HCEC 1CT (cell line): ENCODE measurements around the gene SAC3D1.

Experiments used
- DNase-seq: peaks from one replicate; pipeline ENCODE4 v3.0.0-alpha.2; 2017

The SAC3D1 gene

DNA sequence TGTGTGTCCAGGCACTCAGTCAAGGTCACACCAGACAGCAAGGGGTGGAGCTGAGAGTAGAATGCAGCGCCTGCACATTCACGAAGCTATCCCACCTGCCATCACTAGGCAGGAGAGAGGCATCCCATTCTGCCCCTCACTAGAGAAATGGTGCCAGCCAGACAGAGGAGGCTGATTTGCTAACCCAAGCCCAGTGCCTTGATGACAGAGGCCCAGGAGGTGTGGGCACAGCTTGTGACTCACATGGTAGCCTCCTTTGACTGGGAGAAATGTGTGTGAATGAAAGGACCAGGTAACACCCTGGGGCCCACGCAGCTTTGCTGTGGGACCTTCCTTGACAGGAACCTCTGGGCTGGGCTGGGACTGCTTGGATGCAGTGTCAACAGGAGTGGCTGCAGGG lies 22.5 kb downstream of the SAC3D1 start:
- DNase-seq: no peak

DNA sequence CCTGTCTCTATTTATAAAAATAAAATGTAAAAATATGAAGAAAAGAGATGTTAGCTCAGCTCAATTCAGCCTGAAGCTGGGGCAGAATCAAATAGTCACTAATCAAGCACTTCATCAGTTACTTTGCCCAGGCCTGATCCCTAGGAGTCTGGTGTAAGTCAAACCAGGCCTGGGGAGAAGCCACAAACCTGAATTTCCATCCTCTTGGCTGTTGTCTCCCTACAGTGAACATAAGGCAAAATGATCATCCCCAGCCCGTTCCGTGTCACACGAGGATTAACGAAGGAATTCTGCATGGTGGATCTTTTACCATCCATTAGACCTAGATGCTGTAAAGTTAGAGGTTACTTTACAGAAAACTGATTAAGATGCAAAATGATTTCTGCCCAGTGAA lies 23.8 kb downstream of the SAC3D1 start:
- no peak for DNase-seq

DNA sequence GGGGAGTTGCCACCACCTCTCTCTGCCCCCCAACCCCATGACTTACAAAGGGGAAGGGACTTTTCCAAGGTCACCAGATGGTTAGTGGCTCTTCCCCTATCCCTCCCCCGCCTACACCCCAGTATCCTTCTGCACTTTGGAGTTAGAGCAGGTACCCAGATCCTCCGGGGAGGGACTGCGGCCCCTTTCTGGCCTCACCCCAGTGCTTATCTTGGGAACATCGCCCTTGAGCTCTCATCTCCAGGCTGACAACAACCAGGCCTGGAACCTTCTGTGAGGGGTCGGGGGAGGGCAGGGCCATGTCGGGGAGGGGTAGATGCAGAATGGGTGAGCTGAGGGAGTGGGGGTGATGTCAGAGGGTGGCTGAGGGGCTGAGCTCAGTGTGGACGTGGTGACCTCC lies 24.8 kb downstream of the SAC3D1 start:
- no peak for DNase-seq

DNA sequence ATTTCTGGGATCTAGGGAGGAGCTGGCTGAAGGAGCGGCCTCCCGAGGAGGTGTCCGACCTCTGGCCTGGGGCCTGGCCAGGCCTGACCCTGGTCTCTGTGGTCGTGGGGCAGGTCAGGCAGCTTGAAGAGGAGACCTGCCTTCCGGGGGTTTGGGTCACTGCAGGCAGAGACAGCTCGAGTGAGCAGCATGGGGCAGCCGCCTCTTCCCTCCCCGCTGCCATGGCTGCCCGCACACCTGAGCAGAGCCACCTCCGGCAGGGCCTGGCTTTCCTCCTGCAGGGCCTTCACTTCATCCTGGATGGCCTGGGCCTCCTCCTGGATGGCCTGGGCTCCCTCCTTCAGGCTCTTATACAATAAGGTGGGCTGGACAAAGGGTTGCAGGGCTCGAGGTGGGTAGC lies 25.3 kb downstream of the SAC3D1 start:
- DNase-seq: no peak

DNA sequence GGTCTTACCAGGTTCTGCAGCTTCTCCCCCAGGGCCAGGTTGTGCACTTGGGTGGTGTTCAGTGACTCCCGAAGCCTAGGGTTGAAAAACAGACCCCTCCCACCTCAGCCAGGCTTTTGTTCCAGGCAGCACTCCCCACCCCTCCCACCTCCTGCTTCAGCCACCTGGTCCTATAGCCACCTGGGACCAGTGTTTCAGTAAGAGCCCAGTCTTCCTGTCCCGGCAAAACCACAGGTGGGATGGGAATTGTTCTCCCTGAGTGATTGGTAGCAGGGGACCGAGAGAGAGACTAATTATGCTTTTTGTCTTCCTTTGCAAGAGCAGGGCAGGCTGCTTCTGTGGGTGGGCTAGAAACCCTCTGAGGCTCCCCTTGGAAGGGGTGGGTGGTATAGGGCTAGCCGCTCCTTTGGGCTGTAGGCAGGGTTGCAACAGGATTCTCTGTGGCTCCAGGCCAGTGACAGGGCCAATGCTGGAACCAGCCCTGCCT lies 25.8 kb downstream of the SAC3D1 start:
- DNase-seq: no peak

DNA sequence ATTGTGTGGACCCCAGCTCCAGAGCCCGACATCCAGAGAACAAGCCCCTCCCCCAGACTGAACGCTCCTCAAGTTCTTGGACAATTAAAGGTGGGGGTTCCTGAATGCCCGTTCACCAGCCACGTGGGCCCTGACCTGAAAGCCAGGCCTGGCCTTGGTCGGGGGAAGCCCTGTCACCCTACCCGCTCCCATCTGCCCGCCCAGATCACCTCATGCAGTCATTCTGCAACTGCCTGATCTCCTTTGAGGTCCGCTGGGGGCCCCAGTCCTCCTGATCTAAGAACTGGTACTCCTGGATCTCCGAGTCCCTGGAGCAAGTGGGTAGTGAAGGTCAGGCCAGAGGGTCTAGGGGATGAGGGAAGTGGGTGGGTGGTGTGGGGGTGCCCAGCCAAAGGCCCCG lies 26.4 kb downstream of the SAC3D1 start:
- no peak for DNase-seq

DNA sequence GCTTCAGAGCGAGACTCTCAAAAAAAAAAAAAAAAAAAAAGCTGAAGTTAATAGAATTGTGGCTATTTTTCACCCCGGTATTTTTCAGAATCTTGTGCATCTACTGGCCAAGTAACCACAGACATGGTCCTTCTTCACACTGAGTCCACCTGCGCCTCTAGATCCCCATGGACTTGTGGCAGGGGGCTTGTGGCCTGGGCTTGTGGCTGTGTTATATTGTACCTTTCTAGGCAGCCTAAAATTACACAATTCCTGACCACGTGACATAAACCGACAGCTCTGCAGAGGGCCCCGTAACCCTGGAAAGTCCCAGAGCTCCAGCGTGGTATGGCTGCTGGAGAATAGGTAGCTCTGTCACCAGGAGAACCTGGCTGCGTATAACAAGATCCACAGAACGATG lies 28.2 kb downstream of the SAC3D1 start:
- DNase-seq: no peak

DNA sequence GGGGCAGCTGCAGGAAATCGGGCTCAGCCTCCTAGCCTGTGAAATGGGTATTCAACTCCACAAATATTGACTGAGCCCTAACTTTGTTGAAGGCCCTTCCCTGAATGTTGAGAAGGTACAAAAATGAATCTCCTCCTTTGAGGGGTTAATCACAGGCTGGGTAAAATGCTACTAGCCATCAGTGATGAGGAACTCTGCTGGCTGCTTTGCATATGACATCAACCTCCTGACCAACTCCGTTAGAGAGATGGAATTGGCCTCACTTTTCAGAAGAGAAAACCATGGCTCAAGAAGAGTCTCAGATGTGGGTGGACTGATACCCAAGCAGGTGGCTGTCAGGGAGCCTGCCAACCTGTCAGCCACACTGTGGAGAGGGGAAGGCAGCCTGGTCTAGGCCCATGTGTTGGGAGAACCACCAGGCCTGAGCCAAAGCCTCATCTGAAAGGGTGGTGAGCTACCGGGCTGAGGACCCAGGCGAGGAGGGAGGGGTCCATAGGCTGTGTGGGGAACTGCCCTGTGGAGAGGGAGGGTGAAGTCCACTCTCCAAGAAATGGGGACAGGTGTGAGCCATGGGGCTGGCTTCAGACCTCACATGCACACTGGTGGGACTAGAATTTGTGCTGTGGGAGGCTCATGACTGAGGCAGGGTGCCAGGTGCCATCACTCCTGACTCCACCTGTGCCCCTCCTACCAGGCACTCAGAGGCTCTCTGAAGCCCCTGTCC lies 31.1 kb downstream of the SAC3D1 start:
- DNase-seq: no peak

DNA sequence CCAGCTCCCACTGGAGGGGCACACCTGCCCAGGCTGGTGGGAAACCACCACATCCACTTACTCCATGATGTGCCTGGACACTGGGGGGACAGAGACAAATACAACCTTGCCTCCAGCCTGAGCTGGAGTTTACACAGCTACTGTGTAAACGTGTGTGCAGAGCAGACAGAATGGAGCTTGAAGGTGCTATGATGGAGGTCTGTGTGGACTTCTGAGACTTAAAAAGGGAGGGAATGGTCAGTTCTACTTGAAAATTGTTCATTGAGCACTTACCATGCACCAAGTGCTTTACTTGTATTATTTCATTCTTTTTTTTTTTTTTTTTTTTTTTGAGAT lies 31.6 kb downstream of the SAC3D1 start:
- no peak for DNase-seq

DNA sequence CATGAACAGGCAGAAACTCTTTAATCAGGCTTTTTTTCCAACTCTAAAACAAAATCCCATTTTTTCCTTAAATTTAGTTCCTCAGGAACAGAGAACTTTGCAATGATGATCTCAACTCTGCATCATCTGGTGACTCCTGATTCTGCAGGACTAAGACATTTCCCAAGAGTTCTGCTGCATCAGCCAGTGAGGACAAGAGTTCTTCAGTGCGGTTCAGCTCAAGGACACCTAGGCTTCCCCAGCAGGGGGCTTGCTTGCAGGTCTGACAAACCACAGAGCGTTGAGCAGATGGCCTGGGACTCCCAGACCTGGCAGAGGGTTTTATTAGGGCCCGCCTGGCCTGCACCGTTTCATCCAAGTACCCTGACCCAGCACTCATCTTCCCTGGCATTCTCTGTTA lies 36.4 kb downstream of the SAC3D1 start:
- DNase-seq: peak; percentile 17

DNA sequence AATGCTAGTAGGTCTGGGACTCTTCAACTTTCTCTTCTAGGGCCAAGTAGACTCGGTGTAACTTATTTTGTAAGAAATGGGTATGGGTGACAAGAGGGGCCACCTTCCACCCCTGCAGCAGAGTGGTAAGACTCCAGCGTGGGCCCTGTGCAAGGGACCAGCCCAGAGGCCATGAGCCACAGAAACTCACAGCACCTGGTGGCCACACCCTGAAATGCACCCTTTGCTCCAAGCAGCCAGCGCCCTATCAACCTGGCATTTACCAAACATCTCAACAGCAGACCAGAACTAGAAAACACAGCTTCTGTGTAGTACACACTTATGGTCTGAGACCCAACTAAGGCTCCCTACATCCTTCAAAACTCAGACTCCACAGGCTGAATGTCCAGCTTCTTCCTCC lies 37.1 kb downstream of the SAC3D1 start:
- peak; percentile 27 for DNase-seq

DNA sequence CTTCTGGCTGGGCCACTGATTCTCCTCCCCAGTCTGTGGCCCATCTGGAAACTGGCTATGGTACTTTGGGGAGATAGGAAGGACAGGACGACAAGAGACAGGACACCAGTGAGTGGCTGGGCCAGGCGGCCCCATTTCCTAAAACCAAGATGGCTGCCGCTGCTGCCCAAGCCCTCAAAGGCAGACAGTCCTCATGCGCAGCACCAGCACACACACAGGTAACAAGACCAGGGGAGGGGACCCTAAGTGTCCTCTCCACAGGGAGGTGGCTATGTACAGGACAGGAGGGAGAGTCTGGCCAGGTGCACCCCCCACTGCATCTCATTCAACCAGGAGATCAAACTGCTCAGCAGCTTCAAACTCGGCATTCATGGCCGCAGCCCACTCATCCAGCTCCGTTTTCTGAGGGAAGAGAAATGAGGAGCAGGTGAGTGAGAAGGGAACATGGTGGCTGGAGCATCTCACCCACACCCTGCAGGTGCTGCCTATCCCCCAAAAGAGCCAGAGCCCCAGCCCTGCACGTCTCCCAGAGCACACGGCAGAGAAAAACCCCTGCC lies 37.9 kb downstream of the SAC3D1 start:
- no peak for DNase-seq

DNA sequence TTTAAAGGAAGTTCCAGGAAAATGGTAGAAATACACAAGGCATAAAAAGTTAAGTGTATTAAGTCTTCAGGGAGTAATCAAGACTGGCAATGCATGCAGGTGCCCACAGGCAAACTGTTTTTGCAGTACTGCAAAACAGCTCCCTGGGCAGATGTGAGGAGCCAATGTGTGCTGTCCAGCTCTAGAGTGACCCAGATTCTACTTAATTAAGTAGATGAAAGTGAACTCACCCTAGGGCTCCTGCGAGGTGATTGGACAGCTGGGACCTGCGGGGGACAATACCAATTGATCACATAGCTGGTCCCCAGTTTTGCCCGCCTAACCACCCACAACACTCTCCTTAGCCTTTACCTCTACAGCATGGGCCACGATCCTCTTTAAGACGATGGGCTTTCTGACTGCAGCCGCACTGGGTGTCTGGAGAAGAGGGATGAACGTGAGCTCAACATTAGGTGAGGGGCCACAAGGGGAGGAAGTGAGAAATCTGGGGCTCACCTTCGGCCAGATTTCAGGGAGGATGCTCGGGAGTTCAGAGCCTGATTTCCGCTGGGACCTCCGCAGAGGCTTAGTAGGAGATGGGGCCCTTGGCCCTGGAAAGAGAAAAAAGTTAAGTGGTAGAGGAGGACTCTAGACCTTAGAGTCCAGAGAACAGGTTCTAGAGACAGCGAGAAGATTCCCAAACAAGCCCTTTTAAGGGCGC lies 42.3 kb downstream of the SAC3D1 start:
- DNase-seq: no peak

DNA sequence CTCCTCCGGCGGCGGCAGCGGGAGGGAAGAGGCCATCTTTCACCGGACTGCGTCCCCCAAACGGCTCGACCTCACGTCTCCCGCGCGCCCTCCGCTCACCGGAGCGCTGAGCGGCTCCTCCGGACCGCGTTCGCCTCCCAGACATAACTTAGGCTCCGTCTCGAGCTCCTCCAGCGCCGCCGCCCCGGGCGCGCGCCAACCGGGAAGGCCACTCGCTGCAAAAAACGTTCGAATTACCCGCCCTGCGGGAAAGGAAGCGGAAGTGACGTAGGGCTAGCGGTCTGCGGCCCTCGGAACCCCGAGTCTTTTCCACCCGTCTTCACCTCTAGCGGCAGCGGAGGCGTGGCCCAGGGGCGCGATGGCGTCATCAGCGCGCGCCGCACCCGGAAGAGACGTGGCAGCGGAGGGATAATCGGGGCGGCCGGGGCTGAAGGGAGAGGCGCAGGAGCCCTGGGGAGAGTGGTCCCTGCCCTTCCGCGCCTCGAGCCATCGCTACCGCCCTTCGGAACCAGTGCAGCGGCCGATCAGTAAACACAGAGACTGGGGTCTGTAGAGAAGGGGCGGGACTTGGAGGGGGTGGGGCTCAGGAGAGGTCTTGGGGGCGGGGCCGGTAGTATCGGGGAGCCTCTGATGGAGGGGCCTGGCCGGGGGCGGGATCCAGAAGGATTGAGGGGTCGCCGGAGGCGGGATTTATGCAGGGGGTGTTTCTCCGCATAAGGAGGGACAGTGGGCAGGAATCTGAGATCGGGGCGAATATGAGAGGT lies 43.0 kb downstream of the SAC3D1 start, which contains the start of the genes CDCA5 and ZFPL1:
CDCA5 (minus strand) TSS at position 207 of the 764 bp plus-strand sequence; CDS start at position 145, 62 bp downstream.
ZFPL1 (plus strand) TSS at position 389 of the 764 bp plus-strand sequence. CDS start 477 bp downstream, outside the sequence.
- peak; percentile 95 for DNase-seq

DNA sequence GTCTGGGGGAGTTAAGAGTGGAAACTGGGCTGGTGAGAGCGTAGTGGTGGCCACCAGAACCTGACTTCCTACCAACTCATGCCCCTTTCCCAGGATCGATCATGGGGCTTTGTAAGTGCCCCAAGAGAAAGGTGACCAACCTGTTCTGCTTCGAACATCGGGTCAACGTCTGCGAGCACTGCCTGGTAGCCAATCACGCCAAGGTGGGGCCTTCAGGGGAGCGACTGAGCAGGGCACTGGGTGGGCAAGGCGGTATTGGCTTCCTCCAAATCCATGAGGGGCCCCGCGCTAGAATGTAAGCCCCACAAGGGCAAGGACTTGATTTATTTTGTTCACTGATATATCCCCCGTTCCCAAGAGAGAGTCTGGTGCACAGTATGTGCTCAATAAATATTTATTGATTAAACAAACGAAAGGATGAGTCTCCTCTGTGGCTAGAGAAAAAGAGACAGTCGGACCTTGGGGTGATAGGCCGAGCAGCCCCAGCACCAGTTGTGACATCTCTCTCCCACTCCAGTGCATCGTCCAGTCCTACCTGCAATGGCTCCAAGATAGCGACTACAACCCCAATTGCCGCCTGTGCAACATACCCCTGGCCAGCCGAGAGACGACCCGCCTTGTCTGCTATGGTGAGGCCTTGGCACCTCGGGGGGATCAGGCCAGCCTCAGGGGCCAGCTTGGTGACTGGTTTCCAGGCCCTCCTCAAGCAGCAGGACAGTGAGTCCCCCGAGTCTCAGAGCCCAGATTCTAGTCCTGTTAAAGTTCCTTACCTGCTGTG lies 43.8 kb downstream of the SAC3D1 start:
- DNase-seq: no peak

DNA sequence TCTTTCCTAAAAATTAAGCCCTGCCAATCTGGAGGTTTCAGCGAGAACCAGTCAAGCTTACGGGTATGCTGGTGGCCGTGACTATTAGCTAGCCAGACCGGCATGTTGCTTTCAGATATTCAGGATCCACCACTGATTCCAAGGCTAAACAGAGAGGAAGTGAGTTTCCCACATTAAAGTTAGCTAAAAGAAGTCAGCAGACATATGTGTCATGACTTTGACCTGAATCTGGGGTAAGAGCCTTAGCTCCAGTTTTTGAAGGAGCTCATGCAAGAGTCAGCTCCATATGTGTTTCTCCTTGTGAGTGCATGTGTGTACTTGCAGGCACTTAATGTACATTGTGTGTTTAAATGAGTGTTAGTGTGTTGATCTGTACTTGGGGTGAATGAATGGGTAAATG lies 44.4 kb downstream of the SAC3D1 start:
- no peak for DNase-seq

DNA sequence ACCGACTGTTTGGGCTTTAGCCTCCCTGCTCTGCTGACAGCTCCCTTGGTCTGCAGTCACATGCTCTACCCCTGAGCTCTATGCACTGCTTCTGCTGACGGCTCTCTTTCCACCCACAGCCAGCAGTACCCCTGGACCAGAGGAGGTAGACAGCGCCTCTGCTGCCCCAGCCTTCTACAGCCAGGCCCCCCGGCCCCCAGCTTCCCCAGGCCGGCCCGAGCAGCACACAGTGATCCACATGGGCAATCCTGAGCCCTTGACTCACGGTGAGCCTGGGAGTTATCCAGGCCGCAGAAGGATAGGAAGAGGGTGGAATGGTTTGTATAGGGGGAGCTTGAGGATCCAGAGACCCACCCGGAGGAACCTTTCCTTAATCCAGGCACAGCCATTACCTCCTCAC lies 45.8 kb downstream of the SAC3D1 start:
- no peak for DNase-seq

DNA sequence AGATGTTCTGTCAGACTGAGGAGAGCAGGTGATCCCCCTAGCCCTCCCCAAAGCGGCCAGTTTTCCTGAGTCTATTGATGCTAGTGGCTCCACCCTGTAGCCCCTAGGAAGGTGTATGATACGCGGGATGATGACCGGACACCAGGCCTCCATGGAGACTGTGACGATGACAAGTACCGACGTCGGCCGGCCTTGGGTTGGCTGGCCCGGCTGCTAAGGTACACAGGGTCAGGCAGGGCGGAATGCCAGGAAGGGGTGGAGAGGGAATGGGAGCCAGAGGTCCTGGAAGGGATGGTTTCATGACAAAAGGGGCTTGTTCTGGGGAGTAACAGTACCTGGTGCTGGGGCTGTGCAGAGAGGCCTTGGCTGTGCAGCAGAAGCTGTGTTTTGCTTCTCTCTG lies 46.2 kb downstream of the SAC3D1 start:
- no peak for DNase-seq

DNA sequence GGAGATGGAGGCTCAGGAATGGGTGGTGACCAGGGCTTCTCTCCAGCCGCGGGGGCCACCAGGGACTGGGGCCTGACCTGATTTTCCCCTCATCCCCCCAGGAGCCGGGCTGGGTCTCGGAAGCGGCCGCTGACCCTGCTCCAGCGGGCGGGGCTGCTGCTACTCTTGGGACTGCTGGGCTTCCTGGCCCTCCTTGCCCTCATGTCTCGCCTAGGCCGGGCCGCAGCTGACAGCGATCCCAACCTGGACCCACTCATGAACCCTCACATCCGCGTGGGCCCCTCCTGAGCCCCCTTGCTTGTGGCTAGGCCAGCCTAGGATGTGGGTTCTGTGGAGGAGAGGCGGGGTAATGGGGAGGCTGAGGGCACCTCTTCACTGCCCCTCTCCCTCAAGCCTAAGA lies 46.8 kb downstream of the SAC3D1 start:
- DNase-seq: no peak

DNA sequence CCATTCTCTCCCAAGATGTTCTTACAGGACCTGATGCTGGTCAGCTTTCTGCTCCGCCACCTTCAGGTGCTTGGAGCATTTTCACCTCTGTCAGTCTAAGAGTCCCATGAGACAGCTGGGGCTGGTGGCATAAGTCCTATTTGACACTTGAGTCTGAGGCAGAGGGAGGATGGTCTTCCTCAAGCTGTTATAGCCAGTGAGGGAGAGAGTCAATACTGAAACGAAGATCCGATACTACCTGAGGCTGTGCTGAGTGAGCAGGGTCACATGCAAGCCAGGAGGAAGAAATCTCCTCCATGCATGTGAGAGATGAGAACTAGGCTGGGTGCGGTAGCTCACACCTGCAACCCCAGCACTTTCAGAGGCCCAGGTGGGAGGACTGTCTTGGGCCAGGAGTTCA lies 48.6 kb downstream of the SAC3D1 start:
- no peak for DNase-seq

DNA sequence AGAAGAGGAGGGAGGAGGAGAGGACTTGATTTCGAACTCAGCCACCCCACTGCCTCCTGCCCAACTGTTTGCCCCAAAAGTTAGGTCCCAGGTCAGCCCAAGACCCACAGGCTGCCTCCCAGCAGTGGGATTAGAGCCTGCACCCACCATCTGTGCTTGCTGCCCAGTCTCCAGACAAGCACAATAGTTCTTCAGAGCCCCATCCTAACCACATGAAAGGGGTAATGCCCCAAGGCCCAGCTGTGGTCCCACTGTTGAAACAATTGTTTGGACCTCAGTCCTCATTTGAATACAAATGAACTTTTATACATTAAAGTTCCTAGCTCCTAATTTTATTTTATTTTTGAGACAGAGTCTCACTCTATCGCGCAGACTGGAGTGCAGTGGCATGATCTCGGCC lies 49.6 kb downstream of the SAC3D1 start:
- DNase-seq: no peak
